MM.1S (cell line): ENCODE data around the gene DBNL.

Experiments used
- DNase-seq: peaks from one replicate; pipeline ENCODE4 v3.0.0-alpha.2; 2015
- H2AFZ ChIP-seq: fragments of 300-600 bp; sonication (generic); 2 replicates; pipeline ENCODE4 v1.6.0; 2016; ENCODE audit warnings: antibody characterized with exemption, low read length
- H3F3A ChIP-seq: fragments of 300-600 bp; sonication (generic); 2 replicates; pipeline ENCODE4 v1.6.1; 2016; ENCODE audit warnings: mild to moderate bottlenecking, antibody characterized with exemption, low read length, moderate library complexity, mixed read lengths; ENCODE audit not compliant: insufficient read depth
- H3K27ac ChIP-seq: fragments of 300-600 bp; sonication (generic); 2 replicates; pipeline ENCODE4 v1.5.1; 2016; ENCODE audit warnings: mild to moderate bottlenecking, low read length
- H3K27me3 ChIP-seq: fragments of 300-600 bp; sonication (generic); replicated peaks from 2 replicates; pipeline ENCODE4 v1.6.0; 2016; ENCODE audit warnings: low read length; ENCODE audit not compliant: insufficient read depth
- H3K36me3 ChIP-seq: fragments of 300-600 bp; sonication (generic); replicated peaks from 2 replicates; pipeline ENCODE4 v1.6.1; 2016; ENCODE audit warnings: mild to moderate bottlenecking, low read length, mixed read lengths; ENCODE audit not compliant: insufficient read depth
- H3K4me1 ChIP-seq: fragments of 300-600 bp; sonication (generic); 2 replicates; pipeline ENCODE4 v1.6.1; 2016; ENCODE audit warnings: low read length, mixed read lengths
- H3K4me2 ChIP-seq: fragments of 300-600 bp; sonication (generic); 2 replicates; pipeline ENCODE4 v1.6.0; 2016; ENCODE audit warnings: low read depth, low read length
- H3K4me3 ChIP-seq: fragments of 300-600 bp; sonication (generic); 2 replicates; pipeline ENCODE4 v1.5.1; 2016; ENCODE audit warnings: low read length, mixed read lengths
- H3K79me2 ChIP-seq: fragments of 300-600 bp; sonication (generic); 2 replicates; pipeline ENCODE4 v1.6.1; 2016; ENCODE audit warnings: mixed run types, low read length, mixed read lengths
- H3K9ac ChIP-seq: fragments of 300-600 bp; sonication (generic); 2 replicates; pipeline ENCODE4 v1.6.1; 2016; ENCODE audit warnings: low read length, mixed read lengths
- H3K9me2 ChIP-seq: fragments of 300-600 bp; sonication (generic); replicated peaks from 2 replicates; pipeline ENCODE4 v1.6.1; 2016; ENCODE audit warnings: mild to moderate bottlenecking, low read length, mixed read lengths; ENCODE audit not compliant: insufficient read depth
- H3K9me3 ChIP-seq: fragments of 300-600 bp; sonication (generic); replicated peaks from 2 replicates; pipeline ENCODE4 v1.6.1; 2016; ENCODE audit warnings: mild to moderate bottlenecking, low read length, mixed read lengths; ENCODE audit not compliant: insufficient read depth
- H4K20me1 ChIP-seq: fragments of 300-600 bp; sonication (generic); 2 replicates; pipeline ENCODE4 v1.6.1; 2016; ENCODE audit warnings: mild to moderate bottlenecking, low read length, moderate library complexity, mixed read lengths; ENCODE audit not compliant: insufficient read depth
- EZH2 ChIP-seq: fragments of 300-600 bp; sonication (generic); optimal IDR thresholded peaks from 2 replicates; pipeline ENCODE3; 2017; ENCODE audit warnings: low read depth, mild to moderate bottlenecking, antibody characterized with exemption, low read length, mixed read lengths
- EZH2phosphoT487 ChIP-seq: fragments of 300-600 bp; sonication (generic); IDR thresholded peaks from 2 replicates; pipeline ENCODE4 v1.6.1; 2018; ENCODE audit warnings: antibody characterized with exemption, low read length
- TF ChIP-seq, protein P1 (sequence below): fragments of 300-600 bp; sonication (generic); IDR thresholded peaks from 2 replicates; pipeline ENCODE4 v1.5.1; 2016; ENCODE audit warnings: antibody characterized with exemption, low read length, mixed read lengths

The DBNL gene

DNA sequence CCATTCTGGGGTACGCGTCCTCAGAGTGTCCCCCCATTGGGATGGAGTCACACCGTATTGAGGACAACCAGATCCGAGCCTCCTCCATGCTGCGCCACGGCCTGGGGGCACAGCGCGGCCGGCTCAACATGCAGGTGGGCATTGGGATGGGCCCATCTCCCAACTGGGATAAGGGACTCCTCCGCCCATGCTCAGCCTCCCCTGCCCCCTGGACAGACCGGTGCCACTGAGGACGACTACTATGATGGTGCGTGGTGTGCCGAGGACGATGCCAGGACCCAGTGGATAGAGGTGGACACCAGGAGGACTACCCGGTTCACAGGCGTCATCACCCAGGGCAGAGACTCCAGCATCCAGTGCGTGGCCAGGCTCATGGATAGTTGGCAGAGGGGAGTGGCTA is 65.5 kb downstream of the DBNL start:
- no peak overlapping the region for H3K4me2 ChIP-seq
- H3K9me3 ChIP-seq, result no peaks in the 10 kb centered on the region
- H4K20me1 ChIP-seq, result no peaks in the 10 kb centered on the region
- DNase-seq, result no peak
- H2AFZ ChIP-seq, result no peak overlapping the region
- H3F3A ChIP-seq, result no peaks in the 10 kb centered on the region
- no peak overlapping the region for H3K4me3 ChIP-seq
- no peaks in the 10 kb centered on the region for H3K36me3 ChIP-seq
- peaks cover 8% of the 10 kb centered on the region for H3K27me3 ChIP-seq
- no peaks in the 10 kb centered on the region for H3K9me2 ChIP-seq
- H3K9ac ChIP-seq, result no peak overlapping the region
- TF ChIP-seq, protein P1, sequence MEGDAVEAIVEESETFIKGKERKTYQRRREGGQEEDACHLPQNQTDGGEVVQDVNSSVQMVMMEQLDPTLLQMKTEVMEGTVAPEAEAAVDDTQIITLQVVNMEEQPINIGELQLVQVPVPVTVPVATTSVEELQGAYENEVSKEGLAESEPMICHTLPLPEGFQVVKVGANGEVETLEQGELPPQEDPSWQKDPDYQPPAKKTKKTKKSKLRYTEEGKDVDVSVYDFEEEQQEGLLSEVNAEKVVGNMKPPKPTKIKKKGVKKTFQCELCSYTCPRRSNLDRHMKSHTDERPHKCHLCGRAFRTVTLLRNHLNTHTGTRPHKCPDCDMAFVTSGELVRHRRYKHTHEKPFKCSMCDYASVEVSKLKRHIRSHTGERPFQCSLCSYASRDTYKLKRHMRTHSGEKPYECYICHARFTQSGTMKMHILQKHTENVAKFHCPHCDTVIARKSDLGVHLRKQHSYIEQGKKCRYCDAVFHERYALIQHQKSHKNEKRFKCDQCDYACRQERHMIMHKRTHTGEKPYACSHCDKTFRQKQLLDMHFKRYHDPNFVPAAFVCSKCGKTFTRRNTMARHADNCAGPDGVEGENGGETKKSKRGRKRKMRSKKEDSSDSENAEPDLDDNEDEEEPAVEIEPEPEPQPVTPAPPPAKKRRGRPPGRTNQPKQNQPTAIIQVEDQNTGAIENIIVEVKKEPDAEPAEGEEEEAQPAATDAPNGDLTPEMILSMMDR, result no peak
- TF ChIP-seq EZH2phosphoT487, result no peak
- TF ChIP-seq EZH2, result no peak
- no peak overlapping the region for H3K27ac ChIP-seq
- H3K4me1 ChIP-seq, result no peaks in the 10 kb centered on the region
- no peaks in the 10 kb centered on the region for H3K79me2 ChIP-seq

DNA sequence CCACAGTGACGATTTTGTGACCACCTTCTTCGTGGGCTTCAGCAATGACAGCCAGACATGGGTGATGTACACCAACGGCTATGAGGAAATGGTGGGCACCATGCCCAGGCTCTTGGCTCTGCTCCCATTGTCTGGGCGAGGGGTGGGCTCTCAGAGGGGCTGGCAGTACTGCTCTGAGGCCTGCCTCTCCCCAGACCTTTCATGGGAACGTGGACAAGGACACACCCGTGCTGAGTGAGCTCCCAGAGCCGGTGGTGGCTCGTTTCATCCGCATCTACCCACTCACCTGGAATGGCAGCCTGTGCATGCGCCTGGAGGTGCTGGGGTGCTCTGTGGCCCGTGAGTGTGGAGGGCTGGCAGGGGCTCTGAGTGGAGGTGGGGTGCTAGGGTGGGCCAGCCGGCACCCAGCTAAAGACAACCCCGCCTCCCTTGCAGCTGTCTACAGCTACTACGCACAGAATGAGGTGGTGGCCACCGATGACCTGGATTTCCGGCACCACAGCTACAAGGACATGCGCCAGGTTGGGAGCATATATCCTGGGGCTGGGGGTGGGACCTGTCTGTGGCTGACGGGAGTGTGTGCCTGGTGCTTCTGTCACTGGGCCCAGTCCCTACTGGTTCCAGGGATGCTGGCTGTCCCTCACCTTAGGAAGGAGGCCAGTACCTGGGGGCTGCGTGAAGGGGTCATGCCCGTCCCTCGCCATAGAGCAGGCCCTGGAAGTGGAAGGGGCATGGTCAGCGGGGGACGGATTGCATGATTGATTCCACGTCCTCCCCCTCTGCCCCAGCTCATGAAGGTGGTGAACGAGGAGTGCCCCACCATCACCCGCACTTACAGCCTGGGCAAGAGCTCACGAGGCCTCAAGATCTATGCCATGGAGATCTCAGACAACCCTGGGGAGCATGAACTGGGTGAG is 66.5 kb downstream of the DBNL start:
- no peak overlapping the region for H3K4me2 ChIP-seq
- H3K36me3 ChIP-seq, result no peaks in the 10 kb centered on the region
- TF ChIP-seq, protein P1, result no peak
- no peak for TF ChIP-seq EZH2
- no peak for TF ChIP-seq EZH2phosphoT487

More for the DNA sequence above, 66.5 kb downstream of the DBNL start:
- Histone ChIP-seq H3K4me3 (no peak overlapping the region), H3K27ac (no peak overlapping the region), H3K9me2 (no peaks in the 10 kb centered on the region), H3K4me1 (no peaks in the 10 kb centered on the region), H3K9me3 (no peaks in the 10 kb centered on the region), H3K27me3 (no peaks in the 10 kb centered on the region), H4K20me1 (no peaks in the 10 kb centered on the region), H3K79me2 (no peaks in the 10 kb centered on the region), H3F3A (no peaks in the 10 kb centered on the region), H3K9ac (no peak overlapping the region), H2AFZ (no peak overlapping the region)
- DNase-seq, result no peak
